HCT116 (cell line): Measurements from ENCODE around the gene OSTF1.

ENCODE experiments used
- CEBPB ChIP-seq: IDR thresholded peaks from 2 replicates; pipeline ENCODE4 v1.6.1; 2012; ENCODE audit warnings: low read depth
- EGR1 ChIP-seq: IDR thresholded peaks from 2 replicates; pipeline ENCODE4 v1.6.1; 2012; ENCODE audit warnings: low read depth
- ELF1 ChIP-seq: IDR thresholded peaks from 2 replicates; pipeline ENCODE4 v1.6.1; 2012; ENCODE audit warnings: low read depth, borderline replicate concordance
- EZH2 ChIP-seq: fragments of 200-600 bp; sonication (generic); IDR thresholded peaks from 2 replicates; pipeline ENCODE4 v1.6.1; 2017; ENCODE audit warnings: antibody characterized with exemption, mixed run types
- FOSL1 ChIP-seq: IDR thresholded peaks from 2 replicates; pipeline ENCODE4 v1.6.1; 2012; ENCODE audit warnings: low read depth
- POLR2A ChIP-seq: IDR thresholded peaks from 2 replicates; pipeline ENCODE4 v1.7.0; 2011; ENCODE audit warnings: borderline replicate concordance; ENCODE audit not compliant: insufficient read depth, insufficient read length; ENCODE audit errors: extremely low read depth
- POLR2AphosphoS5 ChIP-seq: IDR thresholded peaks from 2 replicates; pipeline ENCODE4 v1.6.1; 2011; ENCODE audit warnings: mild to moderate bottlenecking, low read depth, low read length, moderate library complexity
- SIN3A ChIP-seq: IDR thresholded peaks from 2 replicates; pipeline ENCODE4 v1.6.1; 2012; ENCODE audit warnings: low read depth
- SP1 ChIP-seq: IDR thresholded peaks from 2 replicates; pipeline ENCODE4 v1.6.1; 2012; ENCODE audit warnings: low read depth
- YY1 ChIP-seq: IDR thresholded peaks from 2 replicates; pipeline ENCODE4 v1.6.1; 2011; ENCODE audit warnings: low read length, low read depth, moderate library complexity, mild to moderate bottlenecking; ENCODE audit not compliant: insufficient replicate concordance; ENCODE audit errors: extremely low read depth
- ZNF274 ChIP-seq: fragments of 200-500 bp; sonication (Bioruptor generic); IDR thresholded peaks from 2 replicates; pipeline ENCODE4 v1.6.1; 2014; ENCODE audit warnings: mild to moderate bottlenecking, low read depth, low read length, inconsistent platforms
- TF ChIP-seq, protein P1 (sequence below), 3 experiments: fragments of 200-600 bp in 1 of 3; sonication (generic) in 1 of 3; IDR thresholded peaks in 2 of 3; conservative IDR thresholded peaks in 1 of 3; 2 replicates each; pipeline ENCODE4 v1.5.1; 2012 to 2017; ENCODE audit warnings: low read depth in 2 of 3, low read length in 2 of 3, antibody characterized with exemption in 1 of 3, borderline replicate concordance in 1 of 3, control low read depth in 1 of 3, mild to moderate bottlenecking in 1 of 3, mixed read lengths in 1 of 3, mixed run types in 1 of 3, moderate library complexity in 1 of 3; ENCODE audit not compliant: insufficient read depth in 1 of 3
- TF ChIP-seq, protein P2 (sequence below): IDR thresholded peaks from 2 replicates; pipeline ENCODE4 v1.6.1; 2012; ENCODE audit warnings: low read depth
- TF ChIP-seq, protein P3 (sequence below): IDR thresholded peaks from 2 replicates; pipeline ENCODE4 v1.6.1; 2012

DNA sequence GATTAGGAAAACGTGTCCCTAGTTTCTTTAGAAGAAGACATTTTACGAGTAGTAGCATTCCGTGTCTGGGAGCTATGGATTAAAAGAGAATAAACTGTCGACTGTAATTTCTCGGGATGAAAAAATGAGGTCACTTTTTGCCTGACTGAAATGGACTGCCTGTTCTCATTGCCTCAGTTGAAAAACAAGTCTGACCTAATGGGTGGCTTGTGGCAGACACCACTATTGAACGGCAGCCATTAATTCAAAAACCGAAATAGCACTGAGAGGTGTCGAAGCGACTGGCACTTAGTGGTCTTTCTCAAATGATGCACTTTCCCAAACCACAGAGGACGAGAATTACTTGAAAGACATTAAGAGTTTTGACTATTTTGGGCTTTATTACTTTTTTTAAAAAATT is 35.4 kb downstream of the OSTF1 start:
- TF ChIP-seq, protein P1, sequence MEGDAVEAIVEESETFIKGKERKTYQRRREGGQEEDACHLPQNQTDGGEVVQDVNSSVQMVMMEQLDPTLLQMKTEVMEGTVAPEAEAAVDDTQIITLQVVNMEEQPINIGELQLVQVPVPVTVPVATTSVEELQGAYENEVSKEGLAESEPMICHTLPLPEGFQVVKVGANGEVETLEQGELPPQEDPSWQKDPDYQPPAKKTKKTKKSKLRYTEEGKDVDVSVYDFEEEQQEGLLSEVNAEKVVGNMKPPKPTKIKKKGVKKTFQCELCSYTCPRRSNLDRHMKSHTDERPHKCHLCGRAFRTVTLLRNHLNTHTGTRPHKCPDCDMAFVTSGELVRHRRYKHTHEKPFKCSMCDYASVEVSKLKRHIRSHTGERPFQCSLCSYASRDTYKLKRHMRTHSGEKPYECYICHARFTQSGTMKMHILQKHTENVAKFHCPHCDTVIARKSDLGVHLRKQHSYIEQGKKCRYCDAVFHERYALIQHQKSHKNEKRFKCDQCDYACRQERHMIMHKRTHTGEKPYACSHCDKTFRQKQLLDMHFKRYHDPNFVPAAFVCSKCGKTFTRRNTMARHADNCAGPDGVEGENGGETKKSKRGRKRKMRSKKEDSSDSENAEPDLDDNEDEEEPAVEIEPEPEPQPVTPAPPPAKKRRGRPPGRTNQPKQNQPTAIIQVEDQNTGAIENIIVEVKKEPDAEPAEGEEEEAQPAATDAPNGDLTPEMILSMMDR (IDR thresholded peaks at IDR 0.05 in 2 of 3, conservative IDR thresholded peaks at IDR 0.05 in 1 of 3; ENCODE audit: borderline replicate concordance in 1 of 3, insufficient read depth in 1 of 3, low read depth in 2 of 3, low read length in 2 of 3): no peak
- TF ChIP-seq ELF1: no peak
- no peak for TF ChIP-seq POLR2AphosphoS5
- TF ChIP-seq, protein P2, sequence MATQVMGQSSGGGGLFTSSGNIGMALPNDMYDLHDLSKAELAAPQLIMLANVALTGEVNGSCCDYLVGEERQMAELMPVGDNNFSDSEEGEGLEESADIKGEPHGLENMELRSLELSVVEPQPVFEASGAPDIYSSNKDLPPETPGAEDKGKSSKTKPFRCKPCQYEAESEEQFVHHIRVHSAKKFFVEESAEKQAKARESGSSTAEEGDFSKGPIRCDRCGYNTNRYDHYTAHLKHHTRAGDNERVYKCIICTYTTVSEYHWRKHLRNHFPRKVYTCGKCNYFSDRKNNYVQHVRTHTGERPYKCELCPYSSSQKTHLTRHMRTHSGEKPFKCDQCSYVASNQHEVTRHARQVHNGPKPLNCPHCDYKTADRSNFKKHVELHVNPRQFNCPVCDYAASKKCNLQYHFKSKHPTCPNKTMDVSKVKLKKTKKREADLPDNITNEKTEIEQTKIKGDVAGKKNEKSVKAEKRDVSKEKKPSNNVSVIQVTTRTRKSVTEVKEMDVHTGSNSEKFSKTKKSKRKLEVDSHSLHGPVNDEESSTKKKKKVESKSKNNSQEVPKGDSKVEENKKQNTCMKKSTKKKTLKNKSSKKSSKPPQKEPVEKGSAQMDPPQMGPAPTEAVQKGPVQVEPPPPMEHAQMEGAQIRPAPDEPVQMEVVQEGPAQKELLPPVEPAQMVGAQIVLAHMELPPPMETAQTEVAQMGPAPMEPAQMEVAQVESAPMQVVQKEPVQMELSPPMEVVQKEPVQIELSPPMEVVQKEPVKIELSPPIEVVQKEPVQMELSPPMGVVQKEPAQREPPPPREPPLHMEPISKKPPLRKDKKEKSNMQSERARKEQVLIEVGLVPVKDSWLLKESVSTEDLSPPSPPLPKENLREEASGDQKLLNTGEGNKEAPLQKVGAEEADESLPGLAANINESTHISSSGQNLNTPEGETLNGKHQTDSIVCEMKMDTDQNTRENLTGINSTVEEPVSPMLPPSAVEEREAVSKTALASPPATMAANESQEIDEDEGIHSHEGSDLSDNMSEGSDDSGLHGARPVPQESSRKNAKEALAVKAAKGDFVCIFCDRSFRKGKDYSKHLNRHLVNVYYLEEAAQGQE: no peak
- TF ChIP-seq YY1: no peak
- no peak for TF ChIP-seq POLR2A
- TF ChIP-seq ZNF274: no peak
- TF ChIP-seq, protein P3, sequence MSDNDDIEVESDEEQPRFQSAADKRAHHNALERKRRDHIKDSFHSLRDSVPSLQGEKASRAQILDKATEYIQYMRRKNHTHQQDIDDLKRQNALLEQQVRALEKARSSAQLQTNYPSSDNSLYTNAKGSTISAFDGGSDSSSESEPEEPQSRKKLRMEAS: no peak
- TF ChIP-seq EZH2: no peak
- no peak for TF ChIP-seq SP1
- TF ChIP-seq CEBPB: no peak
- TF ChIP-seq EGR1: no peak
- TF ChIP-seq SIN3A: no peak
- no peak for TF ChIP-seq FOSL1
